Raji (cell line): ENCODE measurements around the gene CYP26C1.

ENCODE experiments used
- POLR2A ChIP-seq: IDR thresholded peaks from 2 replicates; pipeline ENCODE4 v1.6.1; 2011; ENCODE audit warnings: low read depth, low read length, control low read depth; ENCODE audit not compliant: insufficient read depth

The CYP26C1 gene

DNA sequence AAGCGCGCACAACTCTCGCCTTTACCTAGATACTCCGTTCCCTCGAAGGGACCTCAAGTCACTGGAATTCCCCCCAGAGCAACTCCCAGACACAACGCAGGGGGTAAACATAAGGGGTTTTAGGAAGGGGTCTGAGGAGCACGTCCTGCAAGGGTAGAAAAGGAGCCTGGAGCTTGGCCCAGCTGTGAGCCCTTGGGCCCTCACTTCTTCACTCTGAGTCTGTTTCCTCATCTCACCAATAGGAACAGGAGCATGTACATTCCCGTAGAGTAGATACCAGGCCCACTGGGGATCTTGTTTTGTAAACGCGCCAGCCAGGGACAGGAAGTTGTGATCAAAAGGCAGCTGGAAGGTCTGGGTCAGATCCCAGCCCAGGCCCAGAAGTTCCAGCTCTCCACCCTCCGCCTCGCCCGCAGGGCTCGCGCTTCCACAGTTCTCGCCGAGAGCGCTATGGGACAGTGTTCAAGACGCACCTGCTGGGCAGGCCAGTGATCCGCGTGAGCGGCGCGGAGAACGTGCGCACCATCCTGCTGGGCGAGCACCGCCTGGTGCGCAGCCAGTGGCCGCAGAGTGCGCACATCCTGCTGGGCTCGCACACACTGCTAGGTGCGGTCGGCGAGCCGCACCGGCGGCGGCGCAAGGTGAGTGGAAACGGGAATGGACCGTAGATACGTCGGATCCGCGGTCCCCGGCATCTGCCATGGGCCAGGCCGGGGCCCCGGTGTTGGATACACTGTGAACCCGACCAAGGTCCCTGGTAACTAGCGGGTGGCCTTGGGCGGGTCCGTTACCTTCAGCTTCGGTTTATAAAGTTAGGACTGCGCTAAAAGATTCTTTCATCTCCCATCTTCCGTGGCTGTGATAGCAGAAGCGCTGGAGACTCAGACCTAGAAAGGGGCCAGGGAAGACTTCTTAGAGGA, 1.3 kb downstream of the CYP26C1 start:
- no peak for TF ChIP-seq POLR2A

DNA sequence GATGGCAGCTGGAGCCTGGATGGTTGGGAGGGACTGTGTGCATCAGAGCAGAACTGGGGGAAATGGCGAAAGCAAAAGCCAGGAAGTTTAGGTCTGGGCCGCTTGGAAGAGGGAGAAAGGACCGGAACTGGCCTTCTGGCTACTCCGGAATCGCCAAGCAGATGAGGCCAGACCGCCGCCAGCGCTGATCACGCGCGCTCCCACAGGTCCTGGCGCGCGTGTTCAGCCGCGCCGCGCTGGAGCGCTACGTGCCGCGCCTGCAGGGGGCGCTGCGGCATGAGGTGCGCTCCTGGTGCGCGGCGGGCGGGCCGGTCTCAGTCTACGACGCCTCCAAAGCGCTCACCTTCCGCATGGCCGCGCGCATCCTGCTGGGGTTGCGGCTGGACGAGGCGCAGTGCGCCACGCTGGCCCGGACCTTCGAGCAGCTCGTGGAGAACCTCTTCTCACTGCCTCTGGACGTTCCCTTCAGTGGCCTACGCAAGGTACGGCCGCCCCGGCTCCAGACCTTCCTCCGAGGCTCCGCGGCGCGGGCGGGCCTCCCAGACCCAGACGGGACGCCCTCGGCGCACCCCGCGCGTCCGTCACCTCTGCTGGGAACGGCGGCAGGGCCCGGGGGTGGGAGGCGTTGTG, 2.0 kb downstream of the CYP26C1 start:
- no peak for TF ChIP-seq POLR2A

DNA sequence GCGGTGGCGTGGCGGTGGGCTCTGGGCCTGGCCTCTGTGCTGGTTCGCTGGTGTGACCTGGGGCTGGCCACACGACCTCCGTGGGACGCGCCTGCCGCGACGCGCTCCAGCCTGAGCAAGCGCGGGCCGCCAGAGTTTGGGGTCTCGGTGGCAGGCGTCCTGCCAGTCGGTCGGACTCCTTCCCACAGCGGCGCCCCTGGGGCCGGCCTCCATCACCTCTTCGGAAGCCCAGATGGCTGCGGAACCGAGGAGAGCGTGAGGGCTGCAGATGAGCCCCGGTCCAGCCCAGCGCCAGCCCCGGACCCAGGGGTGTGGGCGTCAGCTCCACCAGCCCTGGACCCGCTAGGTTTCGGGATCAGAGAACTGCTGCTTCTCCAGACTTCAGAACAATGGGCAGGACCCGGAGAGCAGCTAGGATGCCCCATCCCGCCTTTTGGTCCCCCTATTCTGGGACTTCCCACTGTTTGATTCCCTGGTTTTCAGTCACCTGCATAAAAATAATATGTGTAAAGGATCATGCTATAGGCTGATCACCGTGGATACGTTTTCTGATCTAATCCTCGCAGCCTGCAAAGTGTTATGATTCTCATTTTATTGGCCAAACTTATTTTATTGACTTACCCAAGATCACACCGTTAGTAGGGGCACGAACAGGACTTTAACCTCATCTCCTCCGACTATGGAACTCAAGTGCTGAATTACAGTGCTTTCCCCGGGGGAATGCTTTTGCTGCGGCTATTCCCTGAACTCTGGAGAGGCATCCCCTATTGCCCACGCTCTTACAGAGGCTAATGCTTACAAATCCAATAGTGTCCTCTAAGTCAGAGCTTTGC, 2.8 kb downstream of the CYP26C1 start:
- no peak for TF ChIP-seq POLR2A

DNA sequence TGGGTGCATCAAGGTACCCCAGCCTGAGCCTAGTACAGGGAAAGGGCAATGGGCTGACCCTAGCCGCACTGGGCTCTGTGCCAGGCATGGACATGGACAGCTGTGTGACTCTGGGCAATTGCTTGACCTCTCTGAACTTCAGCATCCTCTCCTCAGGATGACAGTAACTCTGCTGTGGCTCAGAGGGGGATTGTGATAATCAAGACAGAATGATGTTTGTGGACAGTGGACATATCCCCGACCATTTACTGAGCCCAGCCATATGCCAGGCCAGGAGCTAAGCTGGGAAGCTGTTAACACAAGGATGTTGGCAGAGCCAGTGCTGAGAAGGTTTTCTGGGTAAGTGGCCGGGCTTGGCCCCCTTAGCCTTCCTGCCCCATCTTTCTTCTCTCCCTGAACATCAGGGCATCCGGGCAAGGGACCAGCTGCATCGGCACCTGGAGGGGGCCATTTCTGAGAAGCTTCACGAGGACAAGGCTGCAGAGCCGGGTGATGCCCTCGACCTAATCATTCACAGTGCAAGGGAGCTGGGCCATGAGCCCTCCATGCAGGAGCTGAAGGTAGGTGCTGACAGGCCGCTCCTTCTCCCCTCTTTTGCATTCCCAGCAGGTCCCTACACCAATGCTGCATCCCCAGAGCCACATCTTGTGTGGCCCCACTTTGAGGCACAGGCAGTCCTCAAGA, 3.5 kb downstream of the CYP26C1 start:
- no peak for TF ChIP-seq POLR2A

DNA sequence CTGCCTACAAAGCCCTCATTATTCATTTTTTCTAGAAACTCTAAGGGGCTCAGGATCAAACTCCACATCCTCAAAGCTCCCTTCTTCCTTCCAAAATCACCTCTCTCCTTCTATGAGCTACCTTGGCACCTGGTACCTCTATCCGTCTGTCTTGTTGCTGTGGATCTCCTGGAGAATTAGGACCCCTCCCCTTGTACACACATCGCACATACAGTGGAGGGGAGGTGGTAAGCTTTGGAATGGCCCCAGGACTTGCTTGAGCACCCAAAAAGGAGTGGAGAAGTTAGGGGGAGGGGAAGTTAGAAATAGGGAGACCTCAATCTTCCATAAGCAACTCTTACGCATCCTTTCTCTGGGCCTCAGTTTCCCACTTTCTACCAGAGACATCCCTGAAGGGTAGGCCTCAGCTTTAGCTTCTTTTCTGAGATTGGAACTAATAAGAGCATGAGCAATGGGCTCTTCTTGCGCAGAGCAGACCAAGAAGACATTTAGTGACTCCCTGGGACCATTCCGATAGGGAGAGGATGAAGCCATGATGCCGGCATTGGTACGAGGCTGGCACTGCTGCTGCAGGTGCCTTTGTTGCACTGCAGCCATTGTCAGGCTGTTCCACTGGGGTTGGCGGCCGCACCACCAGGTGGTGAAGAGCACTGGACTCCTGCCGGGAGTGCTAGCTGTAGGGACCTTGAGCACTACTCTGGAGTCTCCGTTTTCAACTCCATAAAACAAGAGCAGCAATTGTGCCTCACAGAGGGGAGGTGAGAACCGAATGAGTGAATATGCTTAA, 4.5 kb downstream of the CYP26C1 start:
- TF ChIP-seq POLR2A, result no peak

DNA sequence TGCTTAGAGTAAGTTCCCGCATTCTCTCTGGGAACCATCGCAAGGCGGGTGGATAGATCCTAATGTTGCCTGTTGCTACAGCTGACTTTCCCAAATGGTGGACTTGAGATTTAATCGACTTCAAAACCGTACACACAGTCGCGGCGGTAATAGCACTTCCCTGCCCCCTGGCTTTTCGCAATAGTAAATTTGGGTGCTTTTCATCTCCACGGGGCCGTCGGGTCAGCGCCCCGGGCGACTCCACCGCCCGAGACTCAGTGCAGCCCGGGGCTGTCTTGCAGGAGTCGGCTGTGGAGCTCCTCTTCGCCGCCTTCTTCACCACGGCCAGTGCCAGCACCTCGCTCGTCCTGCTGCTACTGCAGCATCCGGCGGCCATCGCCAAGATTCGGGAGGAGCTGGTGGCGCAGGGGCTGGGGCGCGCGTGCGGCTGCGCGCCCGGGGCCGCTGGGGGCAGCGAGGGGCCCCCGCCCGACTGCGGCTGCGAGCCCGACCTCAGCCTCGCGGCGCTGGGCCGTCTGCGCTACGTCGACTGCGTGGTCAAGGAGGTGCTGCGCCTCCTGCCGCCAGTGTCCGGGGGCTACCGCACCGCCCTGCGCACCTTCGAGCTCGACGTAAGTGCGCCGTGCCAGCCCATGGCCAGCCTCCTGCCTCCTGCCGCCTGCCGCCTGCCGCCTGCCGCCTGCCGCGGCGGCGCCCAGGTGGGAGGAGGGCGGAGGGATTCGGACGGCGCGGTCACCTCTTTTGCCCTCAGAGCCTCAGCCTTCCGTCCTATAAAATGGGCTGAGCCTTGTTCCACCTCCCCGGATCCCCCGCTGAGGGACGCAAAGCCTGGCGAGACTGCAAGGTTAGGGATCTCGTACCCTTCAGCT, 5.3 kb downstream of the CYP26C1 start:
- no peak for TF ChIP-seq POLR2A

DNA sequence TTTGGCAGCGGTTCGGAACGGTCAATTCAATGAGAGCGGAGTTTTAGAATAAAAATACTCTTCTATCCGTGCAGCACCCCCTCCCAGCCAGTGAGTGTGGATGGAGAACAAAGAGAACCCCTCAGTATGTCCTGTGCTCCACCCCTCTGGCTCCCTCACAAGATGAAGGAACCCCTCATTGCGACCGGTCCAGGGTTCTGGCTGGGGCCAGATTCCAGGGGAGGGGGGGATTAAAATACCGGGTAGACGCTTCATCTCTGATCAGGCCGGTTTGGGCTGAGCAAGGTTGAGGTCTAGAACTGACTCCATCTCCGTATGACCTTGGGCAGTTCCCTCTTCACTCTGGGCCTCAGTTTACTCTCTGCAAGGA, 5.9 kb downstream of the CYP26C1 start:
- no peak for TF ChIP-seq POLR2A

DNA sequence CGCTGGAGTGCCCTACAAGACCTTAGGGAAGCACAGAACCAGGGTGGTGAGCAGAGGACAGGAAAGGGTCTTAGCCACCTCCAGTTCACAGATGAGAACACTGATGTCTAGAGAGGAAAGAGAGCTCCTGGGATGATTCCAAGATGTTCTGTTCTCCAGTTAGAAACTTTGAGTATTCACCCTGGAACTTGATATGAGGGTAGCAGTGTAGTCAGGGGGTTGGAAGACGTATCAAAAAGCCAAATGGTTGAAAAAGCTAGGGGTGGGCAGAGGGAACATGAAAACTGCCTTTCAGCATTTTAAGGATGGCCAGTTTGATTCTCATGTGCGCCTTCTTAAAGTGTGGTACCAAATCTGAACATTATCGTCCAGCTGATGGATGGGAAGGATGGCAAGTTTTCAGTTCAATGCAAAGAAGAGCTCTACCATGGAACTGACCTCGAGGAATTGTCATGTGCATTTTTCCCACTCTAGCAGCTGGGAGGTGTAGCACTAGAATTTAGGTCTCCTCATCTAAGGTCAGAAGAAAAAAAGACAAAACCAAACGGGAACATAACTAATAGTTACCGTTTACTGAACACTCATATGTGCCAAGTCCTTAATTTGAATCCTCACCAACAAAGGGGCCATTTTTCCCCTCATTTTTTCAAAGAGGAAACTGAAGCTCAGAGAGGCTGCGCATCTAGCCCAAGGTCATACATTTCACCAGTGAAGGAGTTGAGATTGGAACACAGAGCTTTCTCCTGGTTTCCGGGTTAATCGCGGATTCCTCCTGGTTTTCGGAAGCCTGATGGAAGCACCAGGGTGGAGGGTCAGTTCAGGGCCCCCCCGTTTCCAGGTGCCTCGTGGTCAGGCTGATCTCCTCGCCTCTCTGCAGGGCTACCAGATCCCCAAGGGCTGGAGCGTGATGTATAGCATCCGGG, 7.1 kb downstream of the CYP26C1 start:
- TF ChIP-seq POLR2A, result no peak

DNA sequence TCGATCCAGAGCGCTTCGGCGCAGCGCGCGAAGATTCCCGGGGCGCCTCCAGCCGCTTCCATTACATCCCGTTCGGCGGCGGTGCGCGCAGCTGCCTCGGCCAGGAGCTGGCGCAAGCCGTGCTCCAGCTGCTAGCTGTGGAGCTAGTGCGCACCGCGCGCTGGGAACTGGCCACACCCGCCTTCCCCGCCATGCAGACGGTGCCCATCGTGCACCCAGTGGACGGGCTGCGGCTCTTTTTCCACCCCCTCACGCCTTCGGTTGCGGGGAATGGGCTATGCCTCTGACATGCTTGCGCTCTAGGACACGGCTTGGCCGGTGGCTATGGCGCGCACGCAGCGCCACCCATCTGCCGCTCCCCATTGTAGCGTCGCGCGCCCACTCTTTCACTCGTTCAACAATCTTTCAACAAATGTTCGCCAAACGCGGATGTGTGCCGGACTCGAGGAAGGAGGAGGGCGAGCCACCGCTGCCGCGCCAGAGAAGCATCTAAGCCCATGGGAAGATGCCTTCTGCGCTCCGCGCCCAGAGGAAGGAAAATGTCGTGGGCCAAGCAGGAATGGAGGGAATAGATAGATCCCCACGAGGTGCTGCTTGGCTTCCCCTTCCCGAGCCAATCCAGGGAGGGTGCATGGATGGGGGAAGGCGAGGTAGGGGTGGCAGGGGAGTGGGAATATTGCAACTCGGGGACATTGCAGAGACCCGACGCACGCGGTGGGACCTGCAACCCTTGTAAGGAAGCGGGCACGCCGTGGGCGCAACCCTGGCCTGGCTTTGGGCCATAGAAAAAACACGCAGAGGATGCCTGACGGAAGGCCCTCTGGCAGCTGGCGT, 8.0 kb downstream of the CYP26C1 start:
- no peak for TF ChIP-seq POLR2A

DNA sequence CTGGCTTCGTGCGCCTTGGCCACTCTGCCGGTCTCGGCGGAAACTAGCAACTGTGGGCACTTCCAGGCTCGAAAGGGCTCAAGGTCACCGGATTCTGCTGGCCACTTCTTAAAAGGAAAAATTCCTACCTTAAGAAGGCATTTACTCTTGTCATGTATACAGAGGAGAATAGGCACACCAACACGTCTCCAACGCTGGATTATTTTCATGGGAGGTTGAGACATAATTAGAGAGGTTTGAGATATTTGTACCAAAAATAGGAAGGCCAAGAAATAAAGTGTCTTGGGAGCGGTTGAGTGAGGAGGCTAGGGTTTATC, 8.6 kb downstream of the CYP26C1 start:
- no peak for TF ChIP-seq POLR2A

DNA sequence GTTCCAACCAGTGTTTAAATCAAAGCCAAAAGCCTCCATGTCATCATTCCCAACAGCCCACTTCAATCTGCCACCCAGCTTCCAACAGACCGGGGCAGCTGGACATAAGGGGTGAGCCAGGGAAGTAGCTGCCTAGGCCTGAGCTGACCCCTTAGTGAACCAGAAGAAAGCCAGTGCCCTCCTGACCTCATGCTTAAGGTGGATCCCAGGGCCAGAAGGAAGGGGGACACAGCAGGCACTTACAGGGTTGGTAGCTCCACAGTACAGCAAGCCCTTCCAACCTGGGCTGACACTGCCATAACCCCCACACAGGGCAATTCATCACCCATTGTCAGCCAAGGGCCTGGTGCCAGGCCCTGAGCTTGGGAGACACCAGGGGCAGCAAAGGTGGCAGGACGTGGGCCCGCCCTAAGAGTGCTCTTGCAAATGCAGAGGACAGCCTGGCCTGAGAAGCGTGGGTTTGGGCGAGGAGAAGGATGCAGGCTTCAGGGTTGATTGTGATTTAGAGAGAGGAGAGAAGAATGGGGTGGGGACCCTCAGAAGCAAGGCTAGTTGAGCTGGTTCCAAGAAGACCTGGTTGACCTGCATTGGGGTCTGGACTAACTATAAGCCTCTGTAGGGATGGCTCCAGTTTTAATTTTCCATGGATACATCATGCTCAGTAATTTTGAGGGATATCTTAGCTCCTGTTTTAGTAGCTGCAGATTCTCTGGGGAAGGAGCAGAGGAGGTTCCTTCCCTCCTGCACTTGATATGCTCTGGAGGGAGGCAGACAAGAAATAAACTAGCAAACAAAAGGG, 10.0 kb downstream of the CYP26C1 start:
- TF ChIP-seq POLR2A, result no peak
